Measurements from ENCODE around the gene RAB11FIP2. TPM values are rescaled to one million over a fixed set of nuclear protein-coding genes. Genes with fewer than 3 reads are reported as not detected.

Gene RAB11FIP2
- total RNA-seq, 1 experiment from 2014 or later, result 18.4 TPM

GRCh38 chr10:117996709-117997108, 50.0 kb downstream of the RAB11FIP2 start:
- H3K23me2 ChIP-seq (ENCODE audit: insufficient read length, low read depth, low read length, poor library complexity, severe bottlenecking), result no peaks in the 10 kb centered on the region
- no peak overlapping the region for H2BK15ac ChIP-seq (ENCODE audit: low read depth, low read length)
- H4K5ac ChIP-seq (ENCODE audit: insufficient read length, low read depth, low read length), result no peak overlapping the region
- Mint-ChIP-seq H3K4me3 (no peak overlapping the region), H3K4me1 (peaks cover 11 to 16% of the 10 kb centered on the region in 2 experiments), H3K36me3 (ENCODE audit: insufficient read depth in 1 of 3, low read depth in 3 of 3) (no peaks in the 10 kb centered on the region), H3K27me3 (ENCODE audit: low read depth) (no peaks in the 10 kb centered on the region), H3K27ac (no peak overlapping the region), H3K9me3 (no peaks in the 10 kb centered on the region)
- no peak for DNase-seq
- H3K56ac ChIP-seq (ENCODE audit: insufficient read length, low read depth, low read length), result no peak overlapping the region
- no CpG with 5 or more reads among the region's 1 CpG for WGBS (ENCODE audit: extremely low coverage, insufficient read length, low lambda C conversion rate)
- H3K18ac ChIP-seq (ENCODE audit: insufficient read length, low read depth, low read length), result no peak overlapping the region
- H4K20me1 ChIP-seq (ENCODE audit: control insufficient read depth, insufficient read depth, insufficient read length), result no peaks in the 10 kb centered on the region
- H3K27me3 ChIP-seq (ENCODE audit: insufficient read depth, low read length), result no peaks in the 10 kb centered on the region
- no peak overlapping the region for H3K27ac ChIP-seq (ENCODE audit: insufficient read length, low read depth, low read length)
- no peaks in the 10 kb centered on the region for H3K4me1 ChIP-seq (ENCODE audit: insufficient read depth, low read length)
- no peak overlapping the region for H3K4ac ChIP-seq (ENCODE audit: low read depth, low read length)
- no peak overlapping the region for H2BK20ac ChIP-seq (ENCODE audit: low read depth, low read length, poor library complexity, severe bottlenecking)
- TF ChIP-seq CTCF (conservative IDR thresholded peaks at IDR 0.05), result no peak
- no peak overlapping the region for H4K91ac ChIP-seq (ENCODE audit: insufficient read length, low read depth, low read length)
- no peak overlapping the region for H2BK12ac ChIP-seq (ENCODE audit: insufficient read length, low read depth, low read length)
- H2AFZ ChIP-seq (ENCODE audit: low read length), result no peak overlapping the region
- H3K14ac ChIP-seq (ENCODE audit: insufficient read depth, low read length), result no peak overlapping the region
- H3K9ac ChIP-seq (ENCODE audit: extremely low read depth, insufficient read length, low read length), result no peak overlapping the region
- no peak overlapping the region for H2AK5ac ChIP-seq (ENCODE audit: insufficient read length, low read length)
- H4K8ac ChIP-seq (replicated peaks; ENCODE audit: insufficient read length, low read depth, low read length), result no peak overlapping the region
- H3K79me2 ChIP-seq (ENCODE audit: insufficient read depth, low read length), result no peaks in the 10 kb centered on the region
- no peaks in the 10 kb centered on the region for H3K9me3 ChIP-seq (ENCODE audit: control insufficient read depth, low read depth, low read length)
- no peak overlapping the region for H2BK120ac ChIP-seq (ENCODE audit: low read depth, low read length, poor library complexity, severe bottlenecking)
- no peak overlapping the region for H3K4me2 ChIP-seq (ENCODE audit: insufficient read depth, insufficient read length, low read length)
- no peaks in the 10 kb centered on the region for H3K79me1 ChIP-seq (ENCODE audit: insufficient read depth, low read depth, low read length, poor library complexity, severe bottlenecking)
- no peak overlapping the region for H3T11ph ChIP-seq (ENCODE audit: low read length)
- H2BK5ac ChIP-seq (ENCODE audit: insufficient read length, low read length), result no peak overlapping the region
- H3K23ac ChIP-seq (ENCODE audit: insufficient read length, low read depth, low read length), result no peak overlapping the region
